Colonic mucosa (tissue), 4 donors: ENCODE measurements around the gene RAPGEF1. TPM values are rescaled to one million over a fixed set of nuclear protein-coding genes. Genes with fewer than 3 reads are reported as not detected.
"Not testable (repeated sequence)": the region's sequence is repeated elsewhere in the genome, so short reads cannot be mapped to it uniquely, and the experiment has no call there.

ENCODE experiments used
- DNase-seq: peaks from one replicate; pipeline ENCODE4 v3.0.0-alpha.2; 2020
- H3K27ac ChIP-seq: fragments of 200-600 bp; one replicate; pipeline ENCODE4 v1.8.0; 2021
- H3K27me3 ChIP-seq: fragments of 200-600 bp; one replicate; pipeline ENCODE4 v1.8.0; 2021
- H3K36me3 ChIP-seq: fragments of 200-600 bp; one replicate; pipeline ENCODE4 v1.8.0; 2021
- H3K4me1 ChIP-seq: fragments of 200-600 bp; one replicate; pipeline ENCODE4 v1.8.0; 2021; ENCODE audit warnings: mild to moderate bottlenecking
- H3K4me3 ChIP-seq: fragments of 200-600 bp; one replicate; pipeline ENCODE4 v1.8.0; 2021
- H3K9ac ChIP-seq, 2 donors: one replicate each; pipeline ENCODE4 v1.7.0; 2013; ENCODE audit warnings: control low read depth in 2 of 2, low read depth in 2 of 2, low read length in 2 of 2
- H3K9me3 ChIP-seq: fragments of 200-600 bp; one replicate; pipeline ENCODE4 v1.8.0; 2021
- intact Hi-C: fragments of 100-400 bp; cut with DNase I; formaldehyde crosslinking; loops from one replicate; pipeline ENCODE4 v1.14.1; 2022
- total RNA-seq, 2 donors: library from RNA; stranded (reverse); fragmentation: NEBNext Ultra II Directional in 1 of 2; extraction: Animal tissue kit (Norgen Biotek cat#: 25700) in 1 of 2; gene quantifications; one replicate each; pipeline ENCODE4 v1.2.1, GENCODE V29; 2021
- TF ChIP-seq, protein P1 (sequence below): fragments of 200-600 bp; IDR thresholded peaks from one replicate; pipeline ENCODE4 v1.8.0; 2022; ENCODE audit warnings: antibody characterized with exemption, mild to moderate bottlenecking
- donor health status: healthy.
- donor health status: DM: no; HTN: no; CAD: no.
- donor health status: DM: no; HTN: no; CAD: no.

Gene RAPGEF1
- total RNA-seq, 2 donors from 2014 or later, result 47.2 to 58.6 TPM

DNA sequence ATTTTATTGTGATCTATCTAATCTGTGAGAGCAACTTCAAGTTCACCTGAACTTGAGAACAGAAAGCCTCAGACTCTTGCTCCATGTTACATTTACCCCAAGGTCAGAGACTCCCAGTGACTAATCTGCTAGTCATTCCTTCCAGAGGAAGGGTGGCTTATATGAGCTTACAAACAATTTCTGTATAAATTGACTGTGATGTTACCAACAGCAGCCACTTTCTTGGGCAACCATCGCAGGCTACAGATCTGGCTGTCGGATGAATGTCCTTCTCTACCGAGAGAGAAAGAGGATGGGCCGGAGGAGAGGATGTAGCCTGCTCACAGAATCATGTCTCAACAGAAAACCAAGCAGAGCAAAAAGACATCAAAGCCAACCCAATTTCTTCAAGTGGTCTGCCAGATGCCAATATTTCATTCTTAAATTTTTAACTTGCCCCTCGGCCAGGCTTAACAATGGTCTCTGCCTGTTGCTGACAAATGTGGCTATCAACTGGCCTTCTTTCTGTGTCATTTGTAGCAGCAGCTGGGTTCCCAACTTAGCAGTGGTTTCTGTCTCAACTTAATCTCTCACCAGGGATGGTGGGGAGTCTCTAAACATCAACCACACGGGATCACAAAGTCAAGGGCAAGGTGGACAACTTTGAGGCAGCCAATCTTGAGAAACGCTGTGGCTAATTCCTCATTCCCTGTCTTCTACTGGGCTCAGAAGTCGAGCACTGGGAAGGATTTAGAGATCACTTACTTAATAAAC, 81.3 kb downstream of the RAPGEF1 start:
- Histone ChIP-seq H3K9me3 (no peaks in the 10 kb centered on the region), H3K27ac (peak overlapping the region; percentile 18), H3K27me3 (no peaks in the 10 kb centered on the region), H3K9ac (no peak overlapping the region), H3K36me3 (no peaks in the 10 kb centered on the region), H3K4me3 (no peak overlapping the region), H3K4me1 (peaks cover 9% of the 10 kb centered on the region)
- TF ChIP-seq, protein P1, sequence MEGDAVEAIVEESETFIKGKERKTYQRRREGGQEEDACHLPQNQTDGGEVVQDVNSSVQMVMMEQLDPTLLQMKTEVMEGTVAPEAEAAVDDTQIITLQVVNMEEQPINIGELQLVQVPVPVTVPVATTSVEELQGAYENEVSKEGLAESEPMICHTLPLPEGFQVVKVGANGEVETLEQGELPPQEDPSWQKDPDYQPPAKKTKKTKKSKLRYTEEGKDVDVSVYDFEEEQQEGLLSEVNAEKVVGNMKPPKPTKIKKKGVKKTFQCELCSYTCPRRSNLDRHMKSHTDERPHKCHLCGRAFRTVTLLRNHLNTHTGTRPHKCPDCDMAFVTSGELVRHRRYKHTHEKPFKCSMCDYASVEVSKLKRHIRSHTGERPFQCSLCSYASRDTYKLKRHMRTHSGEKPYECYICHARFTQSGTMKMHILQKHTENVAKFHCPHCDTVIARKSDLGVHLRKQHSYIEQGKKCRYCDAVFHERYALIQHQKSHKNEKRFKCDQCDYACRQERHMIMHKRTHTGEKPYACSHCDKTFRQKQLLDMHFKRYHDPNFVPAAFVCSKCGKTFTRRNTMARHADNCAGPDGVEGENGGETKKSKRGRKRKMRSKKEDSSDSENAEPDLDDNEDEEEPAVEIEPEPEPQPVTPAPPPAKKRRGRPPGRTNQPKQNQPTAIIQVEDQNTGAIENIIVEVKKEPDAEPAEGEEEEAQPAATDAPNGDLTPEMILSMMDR, result no peak
- no peak for DNase-seq
- intact Hi-C loops, result no loop called here

DNA sequence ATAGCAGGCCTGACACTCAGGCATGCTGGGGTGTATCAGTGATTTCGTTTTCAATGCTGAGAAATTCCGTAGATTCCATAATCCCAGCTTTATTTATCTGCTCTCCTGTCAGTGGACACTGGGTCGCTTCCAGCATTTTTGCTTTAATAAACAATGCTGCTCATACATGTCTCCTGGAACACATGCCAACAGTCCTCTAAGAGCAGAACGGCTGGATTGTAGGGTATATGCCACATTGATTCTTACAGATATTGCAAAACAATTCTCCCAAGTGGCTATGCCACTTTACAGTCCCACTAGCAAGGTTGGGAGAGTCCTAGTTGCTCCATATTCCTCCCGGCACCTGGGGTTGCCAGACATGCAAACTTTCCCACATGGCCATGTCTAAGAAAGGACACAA, 81.9 kb downstream of the RAPGEF1 start:
- no peaks in the 10 kb centered on the region for H3K36me3 ChIP-seq
- TF ChIP-seq, protein P1, result no peak
- no peaks in the 10 kb centered on the region for H3K9me3 ChIP-seq
- peak overlapping the region; percentile 18 for H3K27ac ChIP-seq
- intact Hi-C loops, result no loop called here
- H3K4me1 ChIP-seq, result peaks cover 9% of the 10 kb centered on the region
- H3K27me3 ChIP-seq, result no peaks in the 10 kb centered on the region
- DNase-seq, result no peak
- no peak overlapping the region for H3K9ac ChIP-seq
- H3K4me3 ChIP-seq, result no peak overlapping the region

DNA sequence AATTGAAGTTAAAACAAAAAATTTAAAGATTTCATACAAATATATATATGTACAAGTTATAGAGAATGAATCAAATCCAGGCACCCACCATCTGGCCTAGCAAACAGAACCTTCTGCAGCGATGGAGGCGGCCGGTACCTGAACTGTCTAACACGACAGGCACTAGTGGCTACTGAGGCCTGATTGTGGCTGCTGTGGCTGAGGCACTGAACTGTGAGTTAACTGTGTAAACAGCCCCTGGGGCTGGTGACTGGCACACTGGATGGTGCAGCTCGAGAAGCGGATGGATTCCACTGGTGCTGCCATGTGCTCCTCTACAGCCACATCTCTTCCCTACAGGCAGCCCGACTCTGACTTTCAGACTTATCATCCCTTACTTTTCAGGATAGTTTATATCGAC, 82.4 kb downstream of the RAPGEF1 start:
- DNase-seq, result no peak

DNA sequence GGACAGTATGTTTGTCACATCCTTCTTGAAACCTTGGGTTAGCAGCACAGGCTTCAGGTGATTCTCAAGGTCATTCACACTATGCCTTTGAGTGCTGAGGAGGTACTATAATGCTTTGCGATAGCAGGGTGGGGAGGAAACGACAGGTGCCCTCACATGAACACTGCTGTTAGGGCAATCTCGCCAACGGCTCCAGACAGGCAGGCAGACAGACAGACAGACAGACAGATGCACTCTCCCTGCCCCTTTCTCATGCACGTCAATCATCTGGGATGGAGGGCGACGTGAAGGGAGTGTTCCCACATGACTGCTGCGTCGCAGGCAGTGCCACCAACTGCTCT, 82.9 kb downstream of the RAPGEF1 start:
- Histone ChIP-seq H3K4me1 (peaks cover 9% of the 10 kb centered on the region), H3K36me3 (no peaks in the 10 kb centered on the region), H3K9me3 (no peaks in the 10 kb centered on the region), H3K9ac (peak overlapping the region; percentile 16 to 70), H3K27ac (peak overlapping the region; percentile 62), H3K4me3 (no peak overlapping the region), H3K27me3 (no peaks in the 10 kb centered on the region)
- intact Hi-C loops, result no loop called here
- TF ChIP-seq, protein P1, result no peak
- no peak for DNase-seq

More for the DNA sequence above, 82.4 kb downstream of the RAPGEF1 start:
- intact Hi-C loops, result no loop called here
- H3K27ac ChIP-seq, result peak overlapping the region; percentile 62
- no peaks in the 10 kb centered on the region for H3K36me3 ChIP-seq
- no peak overlapping the region for H3K4me3 ChIP-seq
- TF ChIP-seq, protein P1, result no peak
- H3K4me1 ChIP-seq, result peaks cover 9% of the 10 kb centered on the region
- H3K9me3 ChIP-seq, result no peaks in the 10 kb centered on the region
- H3K27me3 ChIP-seq, result no peaks in the 10 kb centered on the region
- H3K9ac ChIP-seq, result peak overlapping the region in 1 of 2 donors; percentile 9

DNA sequence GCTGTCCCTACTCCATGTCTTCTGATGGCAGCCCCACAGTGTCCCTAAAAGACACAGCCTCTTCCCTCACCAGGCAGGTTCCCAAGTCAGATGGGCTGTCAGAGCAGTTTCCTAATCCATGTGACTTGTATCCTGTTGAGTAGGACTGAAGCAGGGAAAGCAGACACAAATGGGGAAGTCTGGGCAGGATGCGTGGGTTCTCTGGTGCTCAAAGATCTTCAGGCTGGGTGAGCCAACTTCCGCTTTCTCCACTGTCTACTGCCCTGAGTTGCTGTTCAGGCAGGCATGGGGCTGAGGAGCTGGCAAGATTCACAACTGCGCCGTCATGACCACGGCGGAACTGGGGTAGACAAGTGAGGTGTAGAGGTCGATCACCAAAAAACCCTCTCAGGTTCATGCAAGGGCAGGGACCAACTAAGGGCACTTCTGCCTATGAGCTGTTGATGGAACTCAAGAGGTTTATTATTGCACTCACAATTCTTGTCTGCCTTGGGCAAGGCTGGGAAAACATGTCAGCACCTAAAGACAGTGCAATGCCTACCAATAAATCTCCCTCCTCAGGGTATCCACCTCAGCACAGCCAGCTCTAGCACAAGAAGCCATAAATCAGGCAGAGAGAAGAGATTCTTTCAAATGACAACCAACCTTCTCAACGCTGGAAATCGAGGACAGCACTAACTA, 83.4 kb downstream of the RAPGEF1 start:
- Histone ChIP-seq H3K27ac (peak overlapping the region; percentile 62), H3K4me1 (peaks cover 9% of the 10 kb centered on the region), H3K4me3 (no peak overlapping the region), H3K9me3 (no peaks in the 10 kb centered on the region), H3K9ac (peak overlapping the region; percentile 16 to 70), H3K27me3 (no peaks in the 10 kb centered on the region), H3K36me3 (no peaks in the 10 kb centered on the region)
- intact Hi-C loops, result no loop called here
- TF ChIP-seq, protein P1, result no peak
- DNase-seq, result peak; percentile 50

DNA sequence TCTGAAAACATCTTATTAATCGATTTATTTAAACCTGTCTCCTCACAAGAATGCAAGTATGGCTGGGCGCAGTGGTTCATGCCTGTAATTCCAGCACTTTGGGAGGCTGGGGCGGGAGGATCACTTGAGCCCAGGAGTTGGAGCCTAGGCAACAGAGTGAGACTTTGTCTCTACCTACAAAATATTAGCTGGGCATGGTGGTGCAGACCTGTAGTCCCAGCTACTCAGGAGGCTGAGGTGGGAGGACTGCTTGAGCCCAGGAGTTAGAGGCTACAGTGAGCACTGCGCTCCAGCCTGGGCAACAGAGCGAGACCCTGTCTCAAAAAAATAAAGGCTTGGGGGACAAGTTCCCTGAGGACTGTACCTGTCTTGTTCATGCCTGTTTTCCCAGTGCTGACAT, 85.5 kb downstream of the RAPGEF1 start:
- H3K27ac ChIP-seq, result peak overlapping the region; percentile 62

More for the DNA sequence above, 85.5 kb downstream of the RAPGEF1 start:
- H3K9me3 ChIP-seq, H3K27me3 ChIP-seq, H3K4me3 ChIP-seq, H3K4me1 ChIP-seq, H3K36me3 ChIP-seq, intact Hi-C loops, DNase-seq: not testable (repeated sequence)
- H3K9ac ChIP-seq, result peak overlapping the region in 1 of 2 donors; percentile 19
